HepG2 (cell line): ENCODE results near the gene GLTPD2. TPM values are rescaled to one million over a fixed set of nuclear protein-coding genes. Genes with fewer than 3 reads are reported as not detected.

Source experiments
- E2F5 ChIP-seq: sonication (generic); formaldehyde crosslinking; conservative IDR thresholded peaks from 2 replicates; pipeline ENCODE4 v1.4.0; 2020; ENCODE audit warnings: missing genetic modification reagents
- JUNB ChIP-seq: sonication (generic); formaldehyde crosslinking; IDR thresholded peaks from 2 replicates; pipeline ENCODE4 v1.8.0; 2022; ENCODE audit warnings: missing genetic modification reagents, mild to moderate bottlenecking, borderline replicate concordance
- KLF6 ChIP-seq: IDR thresholded peaks from 2 replicates; pipeline ENCODE4 v1.8.0; 2016; ENCODE audit warnings: missing biosample characterization, missing genetic modification reagents
- MBD4 ChIP-seq: IDR thresholded peaks from 2 replicates; pipeline ENCODE4 v1.6.1; 2012; ENCODE audit warnings: low read length, inconsistent platforms, borderline replicate concordance
- MIER3 ChIP-seq: IDR thresholded peaks from 2 replicates; pipeline ENCODE4 v1.6.1; 2016; ENCODE audit warnings: missing compliant biosample characterization, borderline replicate concordance
- MTERF4 ChIP-seq: sonication (generic); formaldehyde crosslinking; IDR thresholded peaks from 2 replicates; pipeline ENCODE4 v1.8.0; 2023; ENCODE audit warnings: mild to moderate bottlenecking, missing genetic modification reagents
- NAIF1 ChIP-seq: sonication (generic); formaldehyde crosslinking; IDR thresholded peaks from 2 replicates; pipeline ENCODE4 v1.5.0; 2020; ENCODE audit warnings: mild to moderate bottlenecking, missing genetic modification reagents, borderline replicate concordance
- NFE2L1 ChIP-seq: sonication (generic); formaldehyde crosslinking; IDR thresholded peaks from 2 replicates; pipeline ENCODE4 v1.4.0; 2020; ENCODE audit warnings: missing genetic modification reagents, mild to moderate bottlenecking, borderline replicate concordance
- NR2F6 ChIP-seq, 2 experiments: IDR thresholded peaks; 2 replicates each; pipeline ENCODE4 v1.6.1; 2016; ENCODE audit warnings: antibody characterized with exemption in 1 of 2, mild to moderate bottlenecking in 1 of 2
- PCBP2 ChIP-seq: fragments of 200-400 bp; formaldehyde crosslinking; optimal IDR thresholded peaks from 2 replicates; pipeline ENCODE3; 2018; ENCODE audit warnings: low read length, low read depth; ENCODE audit not compliant: poor library complexity, severe bottlenecking
- PHF21A ChIP-seq: sonication (generic); formaldehyde crosslinking; IDR thresholded peaks from 2 replicates; pipeline ENCODE4 v1.5.0; 2020; ENCODE audit warnings: mild to moderate bottlenecking, missing genetic modification reagents
- PLRG1 ChIP-seq: fragments of 450-650 bp; conservative IDR thresholded peaks from 2 replicates; pipeline ENCODE4 v1.6.1; 2016
- RXRB ChIP-seq: IDR thresholded peaks from 2 replicates; pipeline ENCODE4 v1.6.1; 2016; ENCODE audit warnings: borderline replicate concordance, missing genetic modification reagents, missing compliant biosample characterization
- SETDB1 ChIP-seq: sonication (generic); formaldehyde crosslinking; IDR thresholded peaks from 2 replicates; pipeline ENCODE4 v1.5.1; 2020; ENCODE audit warnings: missing genetic modification reagents, mild to moderate bottlenecking, borderline replicate concordance
- SKIL ChIP-seq: sonication (generic); formaldehyde crosslinking; IDR thresholded peaks from 2 replicates; pipeline ENCODE4 v1.8.0; 2022; ENCODE audit warnings: missing genetic modification reagents, mild to moderate bottlenecking, moderate library complexity, borderline replicate concordance
- TARDBP ChIP-seq: sonication (generic); formaldehyde crosslinking; IDR thresholded peaks from 2 replicates; pipeline ENCODE4 v1.8.0; 2022; ENCODE audit warnings: mild to moderate bottlenecking, missing genetic modification reagents
- TFDP1 ChIP-seq: IDR thresholded peaks from 2 replicates; pipeline ENCODE4 v1.6.1; 2016; ENCODE audit warnings: missing compliant biosample characterization, missing genetic modification reagents, borderline replicate concordance
- ZNF563 ChIP-seq: sonication (generic); formaldehyde crosslinking; IDR thresholded peaks from 2 replicates; pipeline ENCODE4 v1.8.0; 2022; ENCODE audit warnings: mild to moderate bottlenecking, moderate library complexity, missing genetic modification reagents
- ZNF607 ChIP-seq: sonication (generic); formaldehyde crosslinking; IDR thresholded peaks from 2 replicates; pipeline ENCODE4 v1.5.1; 2020; ENCODE audit warnings: missing genetic modification reagents, mild to moderate bottlenecking, borderline replicate concordance
- ZNF639 ChIP-seq: conservative IDR thresholded peaks from 2 replicates; pipeline ENCODE4 v1.6.1; 2018; ENCODE audit warnings: missing genetic modification reagents
- ZNF672 ChIP-seq: sonication (generic); formaldehyde crosslinking; IDR thresholded peaks from 2 replicates; pipeline ENCODE4 v1.8.1; 2022; ENCODE audit warnings: missing genetic modification reagents
- ZNF768 ChIP-seq: sonication (generic); formaldehyde crosslinking; IDR thresholded peaks from 2 replicates; pipeline ENCODE4 v1.4.0; 2020; ENCODE audit warnings: missing genetic modification reagents
- ZSCAN25 ChIP-seq: sonication (generic); formaldehyde crosslinking; IDR thresholded peaks from 2 replicates; pipeline ENCODE4 v1.8.0; 2022; ENCODE audit warnings: mild to moderate bottlenecking, missing genetic modification reagents
- polyA plus RNA-seq, 8 experiments: library from polyadenylated mRNA; depleted of rRNA in 3 of 8; stranded (reverse) in 7 of 8; unstranded in 1 of 8; fragments of >200 nt; fragmentation: Illumina TruSeq in 4 of 8; extraction: Trizol in 4 of 8; gene quantifications; 2 replicates each; pipeline versions ENCODE4 v1.2.1 to v1.2.3, GENCODE V29; 2011 to 2016; ENCODE audit warnings: low read depth in 4 of 8, missing spikeins in 1 of 8, mixed read lengths in 1 of 8; ENCODE audit not compliant: insufficient read depth in 1 of 8
- total RNA-seq, 5 experiments: library from RNA; depleted of rRNA; stranded (reverse); fragments of >200 nt; fragmentation: Illumina TruSeq; extraction: Trizol; gene quantifications; 2 replicates each; pipeline ENCODE4 v1.2.3, GENCODE V29; 2016; ENCODE audit warnings: low read depth in 1 of 5

The GLTPD2 gene
- total and polyA plus RNA-seq, 2 of the 13 experiments (the other 11 are each of a cell fraction or from before 2014, with no cell fraction given): 7.5 to 12.9 TPM

- TF ChIP-seq PLRG1 (no peak), PHF21A (CRISPR knock-in tag) (peak; percentile 57), JUNB (CRISPR knock-in tag) (no peak), ZNF768 (CRISPR knock-in tag) (peak; percentile 33; the same call in 1 of the 2 replicates), TARDBP (CRISPR knock-in tag) (peak; percentile 18; the same call in 1 of the 2 replicates), NR2F6 (IDR thresholded peaks at IDR 0.05) (peak; percentile 85), NR2F6 (CRISPR knock-in tag; IDR thresholded peaks at IDR 0.05) (peak; percentile 82), E2F5 (no peak), ZNF672 (CRISPR knock-in tag) (no peak), MTERF4 (CRISPR knock-in tag) (no peak), RXRB (peak; percentile 92), NFE2L1 (no peak), ZSCAN25 (CRISPR knock-in tag) (peak; percentile 72), ZNF607 (CRISPR knock-in tag) (no peak; the same call in 1 of the 2 replicates), MIER3 (CRISPR knock-in tag) (0 out of 2 replicates have a peak, but pooled peaks have one; percentile 35), ZNF639 (CRISPR knock-in tag) (no peak; the same call in 1 of the 2 replicates), ZNF563 (no peak), SKIL (peak; percentile 40; the same call in 1 of the 2 replicates), TFDP1 (CRISPR knock-in tag) (peak; percentile 55; the same call in 1 of the 2 replicates), PCBP2 (no peak), KLF6 (CRISPR knock-in tag) (0 out of 2 replicates have a peak, but pooled peaks have one; percentile 50), NAIF1 (CRISPR knock-in tag) (peak; percentile 61), MBD4 (no peak), SETDB1 (CRISPR knock-in tag) (no peak)
These were observed at the start of gene GLTPD2 (continued) for GRCh38 chr17:4788807-4789700.
